ENCODE results near the gene THOC1. TPM values are rescaled to one million over a fixed set of nuclear protein-coding genes. Genes with fewer than 3 reads are reported as not detected.

THOC1 gene
- total and polyA plus RNA-seq, 8 donors = 14.2 to 122 (median 30.6) TPM

DNA sequence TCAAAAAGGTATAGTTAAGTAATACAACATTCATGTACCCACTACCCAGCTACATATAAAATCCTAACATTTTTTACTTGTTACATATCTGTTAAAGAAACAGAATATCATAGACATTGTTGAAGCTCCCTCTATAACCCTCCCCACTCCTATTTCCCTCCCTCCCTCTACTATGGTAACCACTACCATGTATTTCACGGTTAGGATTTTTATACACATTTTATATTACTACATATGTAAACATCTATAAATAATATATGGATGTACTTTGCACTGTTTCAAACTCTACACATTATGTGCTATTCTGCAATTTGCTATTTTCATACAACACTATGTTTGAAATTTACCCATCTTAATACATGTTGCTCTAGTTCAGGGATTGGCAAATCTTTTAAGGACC lies 36.3 kb downstream of the THOC1 start:
- Histone ChIP-seq H3K27ac (no peak overlapping the region), H3K4me1 (no peaks in the 10 kb centered on the region), H3K4me3 (no peak overlapping the region), H3K27me3 (no peaks in the 10 kb centered on the region), H3K36me3 (peaks cover 2 to 23% (median 4%) of the 10 kb centered on the region in 4 donors), H3K9me3 (no peaks in the 10 kb centered on the region)
- 75 to 100% (median 79%) methylated on average over 1 of the region's 1 CpG for WGBS, 5 donors
- no peak for DNase-seq
- intact Hi-C loops (cut with DNase I; ENCODE audit: low total_unique reads) = no loop called here
- TF ChIP-seq, protein P1, sequence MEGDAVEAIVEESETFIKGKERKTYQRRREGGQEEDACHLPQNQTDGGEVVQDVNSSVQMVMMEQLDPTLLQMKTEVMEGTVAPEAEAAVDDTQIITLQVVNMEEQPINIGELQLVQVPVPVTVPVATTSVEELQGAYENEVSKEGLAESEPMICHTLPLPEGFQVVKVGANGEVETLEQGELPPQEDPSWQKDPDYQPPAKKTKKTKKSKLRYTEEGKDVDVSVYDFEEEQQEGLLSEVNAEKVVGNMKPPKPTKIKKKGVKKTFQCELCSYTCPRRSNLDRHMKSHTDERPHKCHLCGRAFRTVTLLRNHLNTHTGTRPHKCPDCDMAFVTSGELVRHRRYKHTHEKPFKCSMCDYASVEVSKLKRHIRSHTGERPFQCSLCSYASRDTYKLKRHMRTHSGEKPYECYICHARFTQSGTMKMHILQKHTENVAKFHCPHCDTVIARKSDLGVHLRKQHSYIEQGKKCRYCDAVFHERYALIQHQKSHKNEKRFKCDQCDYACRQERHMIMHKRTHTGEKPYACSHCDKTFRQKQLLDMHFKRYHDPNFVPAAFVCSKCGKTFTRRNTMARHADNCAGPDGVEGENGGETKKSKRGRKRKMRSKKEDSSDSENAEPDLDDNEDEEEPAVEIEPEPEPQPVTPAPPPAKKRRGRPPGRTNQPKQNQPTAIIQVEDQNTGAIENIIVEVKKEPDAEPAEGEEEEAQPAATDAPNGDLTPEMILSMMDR (IDR thresholded peaks at IDR 0.05) = no peak
- TF ChIP-seq POLR2A (IDR thresholded peaks at IDR 0.05) (no peak), EP300 (IDR thresholded peaks at IDR 0.05) (no peak), POLR2AphosphoS5 (IDR thresholded peaks at IDR 0.05) (no peak)

DNA sequence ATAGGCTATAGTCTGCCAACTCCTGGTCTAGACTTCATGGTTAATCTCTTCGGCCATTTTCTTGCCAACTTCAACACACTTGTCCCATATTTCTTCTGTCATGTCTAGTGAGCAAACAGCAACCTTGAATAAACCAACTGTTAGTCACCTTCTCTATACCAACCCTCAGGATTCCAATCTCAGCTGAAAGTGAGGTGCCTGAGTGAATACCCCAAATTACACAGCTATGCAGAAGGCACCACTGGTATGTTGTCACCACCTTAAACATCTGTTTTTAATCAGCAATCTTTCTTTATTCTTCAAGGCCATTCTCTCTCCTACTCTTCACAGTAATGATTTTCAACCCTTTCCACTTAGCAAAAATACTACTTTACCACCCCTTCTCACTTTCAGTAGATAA lies 39.3 kb downstream of the THOC1 start:
- Histone ChIP-seq H3K9me3 (no peaks in the 10 kb centered on the region), H3K27ac (no peak overlapping the region), H3K27me3 (no peaks in the 10 kb centered on the region), H3K4me3 (no peak overlapping the region), H3K4me1 (no peaks in the 10 kb centered on the region), H3K36me3 (peaks cover 15 to 53% (median 34%) of the 10 kb centered on the region in 4 donors)
- intact Hi-C loops (cut with DNase I; ENCODE audit: low total_unique reads) = no loop called here
- 91 to 98% (median 96%) methylated on average over 1 of the region's 1 CpG for WGBS, 5 donors
- no peak for TF ChIP-seq POLR2A (IDR thresholded peaks at IDR 0.05)
- TF ChIP-seq EP300 (IDR thresholded peaks at IDR 0.05) = no peak
- TF ChIP-seq, protein P1 (IDR thresholded peaks at IDR 0.05) = no peak
- TF ChIP-seq POLR2AphosphoS5 (IDR thresholded peaks at IDR 0.05) = no peak
- DNase-seq = no peak

DNA sequence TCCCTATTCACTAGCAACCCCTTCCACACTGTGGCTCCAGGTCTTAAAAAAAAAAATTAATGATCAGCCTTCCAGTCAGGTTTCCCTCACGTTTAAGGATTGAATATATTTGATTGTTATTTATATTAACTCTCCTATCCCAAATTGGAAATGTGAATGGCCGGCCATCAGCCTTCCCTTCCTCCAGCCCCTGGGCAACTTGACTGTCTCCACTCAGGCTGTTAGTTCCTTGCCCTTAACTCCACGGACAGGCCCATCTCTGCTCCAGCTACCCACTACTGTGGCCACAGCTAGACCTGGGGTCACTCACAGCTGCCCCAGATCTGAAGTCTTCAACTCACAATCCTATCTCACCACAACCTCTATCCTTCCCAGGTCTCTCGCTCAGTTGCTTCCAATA lies 39.9 kb downstream of the THOC1 start:
- no peak for DNase-seq
- TF ChIP-seq, protein P1 (IDR thresholded peaks at IDR 0.05) = no peak
- no peak for TF ChIP-seq EP300 (IDR thresholded peaks at IDR 0.05)
- TF ChIP-seq POLR2A (IDR thresholded peaks at IDR 0.05) = no peak
- TF ChIP-seq POLR2AphosphoS5 (IDR thresholded peaks at IDR 0.05) = no peak

DNA sequence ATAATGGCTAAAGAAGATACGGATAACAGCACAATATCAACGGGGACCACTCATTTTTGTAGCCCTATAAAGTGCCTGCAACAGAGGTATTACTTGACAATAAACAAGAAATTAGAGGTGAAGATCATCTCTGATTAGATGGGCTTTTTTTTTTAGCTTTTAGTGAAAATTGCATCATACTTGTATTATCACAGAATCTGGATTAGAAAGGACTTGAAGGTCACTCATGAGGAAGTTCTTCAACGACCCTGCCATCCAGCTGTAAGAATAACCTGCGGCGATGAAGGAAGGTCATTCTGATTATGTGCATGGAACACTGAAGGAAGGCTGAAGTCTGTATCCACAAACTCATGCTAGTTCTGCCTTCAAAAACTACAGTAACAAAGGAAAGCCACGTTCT lies 40.5 kb downstream of the THOC1 start:
- 85 to 92% (median 90%) methylated on average over 6 of the region's 6 CpGs for WGBS, 5 donors
- H3K27ac ChIP-seq = no peak overlapping the region
- no peaks in the 10 kb centered on the region for H3K9me3 ChIP-seq
- peaks cover 23 to 65% (median 46%) of the 10 kb centered on the region in 4 donors for H3K36me3 ChIP-seq
- H3K4me3 ChIP-seq = no peak overlapping the region
- H3K4me1 ChIP-seq = no peaks in the 10 kb centered on the region
- no peak for DNase-seq
- TF ChIP-seq EP300 (IDR thresholded peaks at IDR 0.05) (no peak), POLR2A (IDR thresholded peaks at IDR 0.05) (no peak), POLR2AphosphoS5 (IDR thresholded peaks at IDR 0.05) (no peak)
- TF ChIP-seq, protein P1 (IDR thresholded peaks at IDR 0.05) = no peak
- intact Hi-C loops (cut with DNase I; ENCODE audit: low total_unique reads) = no loop called here
- H3K27me3 ChIP-seq = no peaks in the 10 kb centered on the region

More for the DNA sequence above, 39.9 kb downstream of the THOC1 start:
- 86 to 94% (median 88%) methylated on average over 4 of the region's 4 CpGs for WGBS, 5 donors
- H3K4me1 ChIP-seq = no peaks in the 10 kb centered on the region
- no peak overlapping the region for H3K4me3 ChIP-seq
- no peaks in the 10 kb centered on the region for H3K27me3 ChIP-seq
- H3K36me3 ChIP-seq = peaks cover 22 to 60% (median 40%) of the 10 kb centered on the region in 4 donors
- no peaks in the 10 kb centered on the region for H3K9me3 ChIP-seq
- no peak overlapping the region for H3K27ac ChIP-seq
- intact Hi-C loops (cut with DNase I; ENCODE audit: low total_unique reads) = no loop called here
